Measurements from ENCODE around the gene PRMT5.

GRCh38 chr14:22905627-22906026, 23.5 kb downstream of the PRMT5 start:
- TF ChIP-seq FOXM1 (IDR thresholded peaks at IDR 0.05; ENCODE audit: borderline replicate concordance), result no peak
- no peak for TF ChIP-seq FOXK2 (IDR thresholded peaks at IDR 0.05)
- no peak for TF ChIP-seq FOXA1 (IDR thresholded peaks at IDR 0.05)

All from HEK293T (cell line).